Astrocyte (in vitro differentiated cells and primary cell): ENCODE measurements around the gene ME3.

ENCODE experiments used
- CTCF ChIP-seq: IDR thresholded peaks from 2 replicates; pipeline ENCODE4 v1.5.1; 2011; ENCODE audit warnings: low read depth, mild to moderate bottlenecking, inconsistent platforms, low read length, moderate library complexity; ENCODE audit not compliant: insufficient read depth
- EZH2 ChIP-seq: IDR thresholded peaks from 2 replicates; pipeline ENCODE4 v1.6.1; 2012; ENCODE audit warnings: mild to moderate bottlenecking, low read length, inconsistent platforms; ENCODE audit not compliant: insufficient read depth

DNA sequence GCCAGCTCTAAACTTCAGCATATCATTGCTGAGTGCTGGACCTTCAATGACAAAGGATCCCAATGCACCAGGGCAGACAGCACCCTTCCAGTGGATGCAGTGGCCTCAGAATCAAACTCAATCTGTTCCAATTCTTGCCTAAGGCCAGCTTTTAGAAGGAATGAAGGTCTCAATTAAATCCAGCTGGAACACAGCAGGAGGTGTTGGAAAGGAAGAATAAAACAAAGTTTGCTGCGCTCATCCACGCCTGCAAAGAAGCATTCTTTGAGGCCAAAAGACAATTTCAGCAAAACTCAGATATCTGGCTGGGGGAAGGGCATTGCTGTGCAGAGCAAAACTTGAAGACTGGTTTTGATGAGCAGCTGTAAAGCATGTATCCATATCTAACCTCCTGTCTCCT, 177.1 kb downstream of the ME3 start:
- TF ChIP-seq CTCF: no peak
- TF ChIP-seq EZH2: no peak
